HepG2 (cell line): ENCODE data around the gene CSMD2. TPM values are rescaled to one million over a fixed set of nuclear protein-coding genes. Genes with fewer than 3 reads are reported as not detected.

Experiments used
- ATAC-seq: fragments of 200-7000 bp; cut with Tn5 transposase; 3 replicates; pipeline ENCODE4 v1.9.1; 2020; ENCODE audit warnings: mild to moderate bottlenecking, moderate library complexity
- BruUV-seq: library from RNA; stranded (reverse); fragments of 400-500 nt; replicated peaks from 2 replicates; lab custom pipeline; 2021; lab: Mats Ljungman, UMichigan
- CTCF ChIA-PET: fragments of 300-600 bp; formaldehyde crosslinking; extraction: SDS; loops from one replicate; lab custom pipeline; 2021; ENCODE audit warnings: low total read pairs, inconsistent platforms, low intra/inter-chr PET ratio; lab: Yijun Ruan, JAX
- POLR2A ChIA-PET: fragments of 350-600 bp; sonication (Branson Sonifier 250); formaldehyde crosslinking; loops from one replicate; lab custom pipeline; 2020; ENCODE audit warnings: antibody characterized with exemption, inconsistent platforms; lab: Yijun Ruan, JAX
- DNase-seq: peaks from one replicate; pipeline ENCODE4 v3.0.0-alpha.2; 2015; ENCODE audit warnings: low spot score
- FAIRE-seq: peaks from 3 replicates; lab custom pipeline; 2011; peaks lifted over from hg19 to GRCh38; lab: Jason Lieb, UNC
- H2AFZ ChIP-seq: one replicate; pipeline ENCODE4 v1.6.1; 2011; ENCODE audit warnings: low read length, inconsistent platforms
- H3K27ac ChIP-seq: fragments of 300-600 bp; 3 replicates; pipeline ENCODE4 v1.8.0; 2011; ENCODE audit warnings: mixed run types, mild to moderate bottlenecking, mixed read lengths, low read length, inconsistent platforms; ENCODE audit not compliant: insufficient read depth; ENCODE audit errors: extremely low read length
- H3K27me3 ChIP-seq, 2 experiments: fragments of 200-600 bp in 1 of 2; 2 replicates in 1 of 2; 3 replicates in 1 of 2; pipeline versions ENCODE4 v1.6.0 to v1.8.0; 2011; ENCODE audit warnings: low read length in 2 of 2, mild to moderate bottlenecking in 2 of 2, moderate library complexity in 2 of 2, inconsistent platforms in 1 of 2; ENCODE audit not compliant: insufficient read depth in 2 of 2, control insufficient read depth in 1 of 2
- H3K36me3 ChIP-seq, 2 experiments: fragments of 200-600 bp in 1 of 2; replicated peaks in 1 of 2; 2 replicates in 1 of 2; 3 replicates in 1 of 2; pipeline versions ENCODE4 v1.5.1 to v1.8.0; 2011; ENCODE audit warnings: low read length in 2 of 2, inconsistent platforms in 1 of 2; ENCODE audit not compliant: insufficient read depth in 2 of 2, control insufficient read depth in 1 of 2
- H3K4me1 ChIP-seq: 2 replicates; pipeline ENCODE4 v1.5.1; 2012; ENCODE audit warnings: low read length, inconsistent platforms; ENCODE audit not compliant: insufficient read depth
- H3K4me2 ChIP-seq: 2 replicates; pipeline ENCODE4 v1.6.0; 2011; ENCODE audit warnings: low read depth, low read length, inconsistent platforms
- H3K4me3 ChIP-seq, 3 experiments: fragments of 200-600 bp in 1 of 3; sonication (generic), shearing (Covaris generic) in 1 of 3; replicated peaks in 1 of 3; 2 replicates each; pipeline ENCODE4 v1.5.1; 2011 to 2016; ENCODE audit warnings: low read length in 3 of 3, inconsistent platforms in 2 of 3, low read depth in 2 of 3, mild to moderate bottlenecking in 2 of 3, control low read depth in 1 of 3, mixed read lengths in 1 of 3; ENCODE audit not compliant: insufficient read depth in 1 of 3
- H3K79me2 ChIP-seq: one replicate; pipeline ENCODE4 v1.6.1; 2011; ENCODE audit warnings: low read length, inconsistent platforms; ENCODE audit not compliant: insufficient read depth
- H3K9ac ChIP-seq: 2 replicates; pipeline ENCODE4 v1.6.0; 2011; ENCODE audit warnings: mild to moderate bottlenecking, low read depth, low read length, inconsistent platforms; ENCODE audit not compliant: insufficient read depth
- H3K9me3 ChIP-seq: 2 replicates; pipeline ENCODE4 v1.5.1; 2012; ENCODE audit warnings: mild to moderate bottlenecking, low read length
- H4K20me1 ChIP-seq: 2 replicates; pipeline ENCODE4 v1.6.0; 2011; ENCODE audit warnings: inconsistent platforms, mild to moderate bottlenecking, low read length, moderate library complexity; ENCODE audit not compliant: insufficient read depth
- BORCS8-MEF2B ChIP-seq: sonication (generic); formaldehyde crosslinking; IDR thresholded peaks from 2 replicates; pipeline ENCODE4 v1.8.0; 2022; ENCODE audit warnings: mild to moderate bottlenecking, missing genetic modification reagents
- CBX1 ChIP-seq: IDR thresholded peaks from one replicate; pipeline ENCODE4 v1.6.1; 2016; ENCODE audit warnings: antibody characterized with exemption, low read depth
- PLRG1 ChIP-seq: fragments of 450-650 bp; conservative IDR thresholded peaks from 2 replicates; pipeline ENCODE4 v1.6.1; 2016
- RORA ChIP-seq: sonication (generic); formaldehyde crosslinking; IDR thresholded peaks from 2 replicates; pipeline ENCODE4 v1.5.0; 2020; ENCODE audit warnings: mild to moderate bottlenecking, missing genetic modification reagents, moderate library complexity
- TEAD3 ChIP-seq: optimal IDR thresholded peaks from 2 replicates; pipeline ENCODE3; 2016; ENCODE audit warnings: borderline replicate concordance
- THRA ChIP-seq: sonication (generic); formaldehyde crosslinking; IDR thresholded peaks from 2 replicates; pipeline ENCODE4 v1.4.0; 2020; ENCODE audit warnings: missing genetic modification reagents, borderline replicate concordance
- XBP1 ChIP-seq: sonication (generic); formaldehyde crosslinking; IDR thresholded peaks from 2 replicates; pipeline ENCODE4 v1.5.0; 2020; ENCODE audit warnings: missing genetic modification reagents
- ZBTB7B ChIP-seq: sonication (generic); formaldehyde crosslinking; IDR thresholded peaks from 2 replicates; pipeline ENCODE4 v1.4.0; 2020; ENCODE audit warnings: missing genetic modification reagents
- ZC3H13 ChIP-seq: sonication (generic); formaldehyde crosslinking; IDR thresholded peaks from 2 replicates; pipeline ENCODE4 v1.8.1; 2023; ENCODE audit warnings: mild to moderate bottlenecking, missing genetic modification reagents, moderate library complexity
- ZNF253 ChIP-seq: sonication (generic); formaldehyde crosslinking; IDR thresholded peaks from 2 replicates; pipeline ENCODE4 v1.8.0; 2022; ENCODE audit warnings: mild to moderate bottlenecking, missing genetic modification reagents, borderline replicate concordance
- ZNF598 ChIP-seq: sonication (generic); formaldehyde crosslinking; IDR thresholded peaks from 2 replicates; pipeline ENCODE4 v1.5.1; 2020; ENCODE audit warnings: mild to moderate bottlenecking, missing genetic modification reagents, borderline replicate concordance
- ZNF670 ChIP-seq: sonication (generic); formaldehyde crosslinking; IDR thresholded peaks from 2 replicates; pipeline ENCODE4 v1.8.0; 2022; ENCODE audit warnings: mild to moderate bottlenecking, missing genetic modification reagents, borderline replicate concordance
- ZNF709 ChIP-seq: sonication (generic); formaldehyde crosslinking; IDR thresholded peaks from 2 replicates; pipeline ENCODE4 v1.5.0; 2020; ENCODE audit warnings: mild to moderate bottlenecking, missing genetic modification reagents
- ZNF891 ChIP-seq: sonication (generic); formaldehyde crosslinking; IDR thresholded peaks from 2 replicates; pipeline ENCODE4 v1.5.0; 2020; ENCODE audit warnings: mild to moderate bottlenecking, missing genetic modification reagents
- WGBS: methylation state at CpG from one replicate; pipeline ENCODE4 v1.1.6; 2017; ENCODE audit warnings: low lambda C conversion rate; 5-methylcytosine and 5-hydroxymethylcytosine counted together
- in situ Hi-C: cut with HindIII; loops from 2 replicates; pipeline ENCODE4 v1.10.0; 2017; ENCODE audit warnings: low pct_unique_long_range_greater_than_20kb; ENCODE audit not compliant: extremely low pct_ligation_motif_present
- intact Hi-C: fragments of 100-400 bp; cut with micrococcal nuclease; formaldehyde crosslinking; loops from one replicate; pipeline ENCODE4 v1.10.0; 2022; ENCODE audit not compliant: unreplicated experiment
- polyA plus RNA-seq, 8 experiments: library from polyadenylated mRNA; depleted of rRNA in 3 of 8; stranded (reverse) in 7 of 8; unstranded in 1 of 8; fragments of >200 nt; fragmentation: Illumina TruSeq in 4 of 8; extraction: Trizol in 4 of 8; gene quantifications; 2 replicates each; pipeline versions ENCODE4 v1.2.1 to v1.2.3, GENCODE V29; 2011 to 2016; ENCODE audit warnings: low read depth in 4 of 8, missing spikeins in 1 of 8, mixed read lengths in 1 of 8; ENCODE audit not compliant: insufficient read depth in 1 of 8
- total RNA-seq, 5 experiments: library from RNA; depleted of rRNA; stranded (reverse); fragments of >200 nt; fragmentation: Illumina TruSeq; extraction: Trizol; gene quantifications; 2 replicates each; pipeline ENCODE4 v1.2.3, GENCODE V29; 2016; ENCODE audit warnings: low read depth in 1 of 5
- TF ChIP-seq, protein P1 (sequence below): IDR thresholded peaks from 2 replicates; pipeline ENCODE4 v1.6.1; 2016; ENCODE audit warnings: low read depth, missing genetic modification reagents, missing compliant biosample characterization

Gene CSMD2
- total and polyA plus RNA-seq, 2 of the 13 experiments (the other 11 are each of a cell fraction or from before 2014, with no cell fraction given) = not detected

GRCh38 chr1:33965086-33965485 is 199.9 kb downstream of the CSMD2 start:
- 0% methylated on average over 3 of the region's 3 CpGs for WGBS
- Histone ChIP-seq H3K27ac (no peak overlapping the region), H3K79me2 (no peaks in the 10 kb centered on the region), H3K4me1 (peaks cover 1% of the 10 kb centered on the region), H3K36me3 (no peaks in the 10 kb centered on the region), H3K4me2 (no peak overlapping the region), H3K9me3 (no peaks in the 10 kb centered on the region), H3K9ac (no peak overlapping the region), H3K27me3 (no peaks in the 10 kb centered on the region; a peak in 1 of 5 replicates), H2AFZ (no peak overlapping the region), H3K4me3 (no peak overlapping the region), H4K20me1 (no peaks in the 10 kb centered on the region)
- ChIA-PET CTCF (no interaction called here), POLR2A (no interaction called here)
- in situ Hi-C loops (no loop called here), intact Hi-C loops (no loop called here)
- no TSS peak for BruUV-seq
- ATAC-seq (no peak), DNase-seq (no peak), FAIRE-seq (no peak)
- TF ChIP-seq ZC3H13 (CRISPR knock-in tag) (no peak), TEAD3 (CRISPR knock-in tag) (no peak), XBP1 (no peak), ZNF891 (no peak), ZNF709 (no peak), THRA (CRISPR knock-in tag) (no peak), BORCS8-MEF2B (CRISPR knock-in tag) (no peak), ZNF670 (no peak), ZBTB7B (CRISPR knock-in tag) (no peak), ZNF253 (CRISPR knock-in tag) (no peak), CBX1 (no peak), RORA (CRISPR knock-in tag) (no peak), ZNF598 (CRISPR knock-in tag) (no peak), PLRG1 (no peak)
- TF ChIP-seq, protein P1, sequence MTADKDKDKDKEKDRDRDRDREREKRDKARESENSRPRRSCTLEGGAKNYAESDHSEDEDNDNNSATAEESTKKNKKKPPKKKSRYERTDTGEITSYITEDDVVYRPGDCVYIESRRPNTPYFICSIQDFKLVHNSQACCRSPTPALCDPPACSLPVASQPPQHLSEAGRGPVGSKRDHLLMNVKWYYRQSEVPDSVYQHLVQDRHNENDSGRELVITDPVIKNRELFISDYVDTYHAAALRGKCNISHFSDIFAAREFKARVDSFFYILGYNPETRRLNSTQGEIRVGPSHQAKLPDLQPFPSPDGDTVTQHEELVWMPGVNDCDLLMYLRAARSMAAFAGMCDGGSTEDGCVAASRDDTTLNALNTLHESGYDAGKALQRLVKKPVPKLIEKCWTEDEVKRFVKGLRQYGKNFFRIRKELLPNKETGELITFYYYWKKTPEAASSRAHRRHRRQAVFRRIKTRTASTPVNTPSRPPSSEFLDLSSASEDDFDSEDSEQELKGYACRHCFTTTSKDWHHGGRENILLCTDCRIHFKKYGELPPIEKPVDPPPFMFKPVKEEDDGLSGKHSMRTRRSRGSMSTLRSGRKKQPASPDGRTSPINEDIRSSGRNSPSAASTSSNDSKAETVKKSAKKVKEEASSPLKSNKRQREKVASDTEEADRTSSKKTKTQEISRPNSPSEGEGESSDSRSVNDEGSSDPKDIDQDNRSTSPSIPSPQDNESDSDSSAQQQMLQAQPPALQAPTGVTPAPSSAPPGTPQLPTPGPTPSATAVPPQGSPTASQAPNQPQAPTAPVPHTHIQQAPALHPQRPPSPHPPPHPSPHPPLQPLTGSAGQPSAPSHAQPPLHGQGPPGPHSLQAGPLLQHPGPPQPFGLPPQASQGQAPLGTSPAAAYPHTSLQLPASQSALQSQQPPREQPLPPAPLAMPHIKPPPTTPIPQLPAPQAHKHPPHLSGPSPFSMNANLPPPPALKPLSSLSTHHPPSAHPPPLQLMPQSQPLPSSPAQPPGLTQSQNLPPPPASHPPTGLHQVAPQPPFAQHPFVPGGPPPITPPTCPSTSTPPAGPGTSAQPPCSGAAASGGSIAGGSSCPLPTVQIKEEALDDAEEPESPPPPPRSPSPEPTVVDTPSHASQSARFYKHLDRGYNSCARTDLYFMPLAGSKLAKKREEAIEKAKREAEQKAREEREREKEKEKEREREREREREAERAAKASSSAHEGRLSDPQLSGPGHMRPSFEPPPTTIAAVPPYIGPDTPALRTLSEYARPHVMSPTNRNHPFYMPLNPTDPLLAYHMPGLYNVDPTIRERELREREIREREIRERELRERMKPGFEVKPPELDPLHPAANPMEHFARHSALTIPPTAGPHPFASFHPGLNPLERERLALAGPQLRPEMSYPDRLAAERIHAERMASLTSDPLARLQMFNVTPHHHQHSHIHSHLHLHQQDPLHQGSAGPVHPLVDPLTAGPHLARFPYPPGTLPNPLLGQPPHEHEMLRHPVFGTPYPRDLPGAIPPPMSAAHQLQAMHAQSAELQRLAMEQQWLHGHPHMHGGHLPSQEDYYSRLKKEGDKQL (CRISPR knock-in tag) = no peak
